ENCODE data around the gene THADA.

The THADA gene

DNA sequence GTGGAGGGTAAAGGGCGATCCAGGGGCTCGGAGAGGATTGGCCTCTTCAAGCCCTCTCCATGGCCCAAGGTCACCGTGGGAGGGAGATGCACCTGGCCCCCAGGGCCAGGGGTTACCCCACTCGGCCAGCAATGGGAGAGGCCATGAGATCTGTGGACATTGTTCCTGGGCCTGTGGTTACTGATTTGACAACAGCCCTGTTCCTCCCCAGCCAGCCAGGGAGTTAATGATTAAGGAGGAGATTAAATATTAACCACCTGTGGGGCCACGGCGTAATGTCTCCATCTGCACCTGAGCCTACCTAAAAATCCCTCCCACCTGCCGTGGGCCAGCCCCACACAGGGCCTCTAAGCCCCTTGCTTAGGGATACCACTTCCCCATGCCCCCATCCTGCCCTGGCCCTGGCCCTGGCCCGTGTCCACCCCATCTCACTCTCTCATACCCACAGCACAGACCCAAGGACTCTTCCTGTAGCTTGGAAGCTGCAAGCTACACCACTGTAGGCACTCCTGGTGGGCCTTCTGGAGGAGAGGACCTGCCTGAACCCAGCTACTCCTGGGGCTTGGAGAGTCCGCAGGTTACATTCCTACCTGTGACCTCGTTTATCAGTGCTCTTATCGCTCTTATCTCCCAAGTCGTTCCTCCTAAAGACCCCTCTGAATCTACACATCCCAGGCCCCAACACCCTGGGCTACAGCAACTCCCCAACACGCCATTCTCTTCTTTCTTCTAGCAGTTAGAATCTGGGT lies 401.5 kb downstream of the THADA start:
- no peak for DNase-seq (ENCODE audit: low read depth in 1 of 2, low spot score in 1 of 2)

DNA sequence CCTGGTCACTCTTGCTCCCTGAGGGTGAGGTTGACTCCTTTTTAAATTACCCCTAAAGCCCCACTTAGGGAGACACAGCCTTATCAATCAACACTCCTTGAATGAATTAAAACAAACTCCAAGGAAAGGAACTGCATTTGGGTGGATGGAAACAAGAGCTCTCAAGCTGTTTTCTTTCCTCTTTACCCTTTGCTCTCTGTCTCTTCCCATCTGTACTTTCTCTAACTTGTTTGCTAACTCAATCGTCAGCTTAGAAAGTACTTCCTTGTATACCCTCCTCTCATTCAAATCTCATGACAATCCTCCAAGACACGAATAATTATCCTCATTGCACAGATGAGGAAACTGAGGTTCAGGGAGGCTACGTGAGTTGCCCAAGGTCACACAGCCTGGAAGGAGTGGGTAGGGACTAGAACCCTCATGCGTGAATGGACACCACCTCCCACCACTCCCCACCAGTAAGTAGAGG lies 402.2 kb downstream of the THADA start:
- Histone ChIP-seq H3K4me3 (replicated peaks; ENCODE audit: insufficient read depth, low read length) (no peak overlapping the region), H3K27ac (replicated peaks) (peak overlapping the region; percentile 62), H3K27me3 (ENCODE audit: insufficient read depth, poor library complexity, severe bottlenecking) (no peaks in the 10 kb centered on the region)
- TF ChIP-seq, protein P1, sequence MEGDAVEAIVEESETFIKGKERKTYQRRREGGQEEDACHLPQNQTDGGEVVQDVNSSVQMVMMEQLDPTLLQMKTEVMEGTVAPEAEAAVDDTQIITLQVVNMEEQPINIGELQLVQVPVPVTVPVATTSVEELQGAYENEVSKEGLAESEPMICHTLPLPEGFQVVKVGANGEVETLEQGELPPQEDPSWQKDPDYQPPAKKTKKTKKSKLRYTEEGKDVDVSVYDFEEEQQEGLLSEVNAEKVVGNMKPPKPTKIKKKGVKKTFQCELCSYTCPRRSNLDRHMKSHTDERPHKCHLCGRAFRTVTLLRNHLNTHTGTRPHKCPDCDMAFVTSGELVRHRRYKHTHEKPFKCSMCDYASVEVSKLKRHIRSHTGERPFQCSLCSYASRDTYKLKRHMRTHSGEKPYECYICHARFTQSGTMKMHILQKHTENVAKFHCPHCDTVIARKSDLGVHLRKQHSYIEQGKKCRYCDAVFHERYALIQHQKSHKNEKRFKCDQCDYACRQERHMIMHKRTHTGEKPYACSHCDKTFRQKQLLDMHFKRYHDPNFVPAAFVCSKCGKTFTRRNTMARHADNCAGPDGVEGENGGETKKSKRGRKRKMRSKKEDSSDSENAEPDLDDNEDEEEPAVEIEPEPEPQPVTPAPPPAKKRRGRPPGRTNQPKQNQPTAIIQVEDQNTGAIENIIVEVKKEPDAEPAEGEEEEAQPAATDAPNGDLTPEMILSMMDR (IDR thresholded peaks at IDR 0.05; ENCODE audit: insufficient read depth, low read length): no peak
- no peak for TF ChIP-seq GABPA (IDR thresholded peaks at IDR 0.05; ENCODE audit: low read depth)
- no peak for TF ChIP-seq SPI1 (IDR thresholded peaks at IDR 0.05; ENCODE audit: borderline replicate concordance, low read depth)
- TF ChIP-seq REST (IDR thresholded peaks at IDR 0.05; ENCODE audit: insufficient replicate concordance, low read depth): no peak
- TF ChIP-seq POLR2AphosphoS5 (IDR thresholded peaks at IDR 0.05; ENCODE audit: low read depth): no peak
- DNase-seq (ENCODE audit: low read depth in 1 of 2, low spot score in 1 of 2): no peak

More for the DNA sequence above, 401.5 kb downstream of the THADA start:
- H3K27me3 ChIP-seq (ENCODE audit: insufficient read depth, poor library complexity, severe bottlenecking): no peaks in the 10 kb centered on the region
- no peak overlapping the region for H3K4me3 ChIP-seq (replicated peaks; ENCODE audit: insufficient read depth, low read length)
- H3K27ac ChIP-seq (replicated peaks): peak overlapping the region; percentile 62
- no peak for TF ChIP-seq SPI1 (IDR thresholded peaks at IDR 0.05; ENCODE audit: borderline replicate concordance, low read depth)
- TF ChIP-seq, protein P1 (IDR thresholded peaks at IDR 0.05; ENCODE audit: insufficient read depth, low read length): no peak
- TF ChIP-seq GABPA (IDR thresholded peaks at IDR 0.05; ENCODE audit: low read depth): no peak
- TF ChIP-seq POLR2AphosphoS5 (IDR thresholded peaks at IDR 0.05; ENCODE audit: low read depth): no peak
- no peak for TF ChIP-seq REST (IDR thresholded peaks at IDR 0.05; ENCODE audit: insufficient replicate concordance, low read depth)

- DNase-seq (ENCODE audit: low read depth in 1 of 2, low spot score in 1 of 2): no peak
- H3K27me3 ChIP-seq (ENCODE audit: insufficient read depth, poor library complexity, severe bottlenecking): no peaks in the 10 kb centered on the region
- peak overlapping the region; percentile 62 for H3K27ac ChIP-seq (replicated peaks)
- TF ChIP-seq GABPA (IDR thresholded peaks at IDR 0.05; ENCODE audit: low read depth): no peak
- no peak for TF ChIP-seq SPI1 (IDR thresholded peaks at IDR 0.05; ENCODE audit: borderline replicate concordance, low read depth)
- no peak for TF ChIP-seq REST (IDR thresholded peaks at IDR 0.05; ENCODE audit: insufficient replicate concordance, low read depth)
- no peak for TF ChIP-seq POLR2AphosphoS5 (IDR thresholded peaks at IDR 0.05; ENCODE audit: low read depth)
- TF ChIP-seq, protein P1 (IDR thresholded peaks at IDR 0.05; ENCODE audit: insufficient read depth, low read length): no peak
- no peak overlapping the region for H3K4me3 ChIP-seq (replicated peaks; ENCODE audit: insufficient read depth, low read length)
Measured at GRCh38 chr2:43192744-43193651, 402.8 kb downstream of the THADA start.

Measured in HL-60 (cell line).